HEK293T (cell line): ENCODE results near the gene CARD11.

ENCODE experiments used
- CTCF ChIA-PET: fragments of 350-600 bp; formaldehyde crosslinking; extraction: SDS; loops from one replicate; lab custom pipeline; 2021; ENCODE audit warnings: antibody characterized with exemption, inconsistent platforms; lab: Yijun Ruan, JAX
- POLR2A ChIA-PET: fragments of 350-600 bp; formaldehyde crosslinking; extraction: SDS; loops from one replicate; lab custom pipeline; 2020; ENCODE audit warnings: antibody characterized with exemption, inconsistent platforms; lab: Yijun Ruan, JAX
- DNase-seq: peaks from one replicate; pipeline ENCODE4 v3.0.0; 2012; ENCODE audit warnings: mixed read lengths; ENCODE audit errors: extremely low spot score
- ARNT ChIP-seq: fragments of 450-650 bp; IDR thresholded peaks from 2 replicates; pipeline ENCODE4 v1.6.1; 2017; ENCODE audit warnings: mild to moderate bottlenecking
- BHLHE40 ChIP-seq: fragments of 450-650 bp; IDR thresholded peaks from 2 replicates; pipeline ENCODE4 v1.6.1; 2016; ENCODE audit warnings: mild to moderate bottlenecking, moderate library complexity, borderline replicate concordance
- CTBP1 ChIP-seq: fragments of 450-650 bp; IDR thresholded peaks from 2 replicates; pipeline ENCODE4 v1.6.1; 2016; ENCODE audit warnings: borderline replicate concordance
- ELF4 ChIP-seq: fragments of 450-650 bp; IDR thresholded peaks from 2 replicates; pipeline ENCODE4 v1.6.1; 2017; ENCODE audit warnings: antibody characterized with exemption
- FOXA1 ChIP-seq: fragments of 450-650 bp; IDR thresholded peaks from 2 replicates; pipeline ENCODE4 v1.6.1; 2016; ENCODE audit warnings: mild to moderate bottlenecking
- FOXK2 ChIP-seq: fragments of 450-650 bp; IDR thresholded peaks from 2 replicates; pipeline ENCODE4 v1.6.1; 2016; ENCODE audit warnings: mild to moderate bottlenecking
- FOXM1 ChIP-seq: fragments of 450-650 bp; IDR thresholded peaks from 2 replicates; pipeline ENCODE4 v1.6.1; 2017; ENCODE audit warnings: mild to moderate bottlenecking, borderline replicate concordance
- HDGF ChIP-seq: fragments of 450-650 bp; IDR thresholded peaks from 2 replicates; pipeline ENCODE4 v1.6.1; 2017; ENCODE audit warnings: antibody characterized with exemption, borderline replicate concordance
- L3MBTL2 ChIP-seq: fragments of 450-650 bp; conservative IDR thresholded peaks from 2 replicates; pipeline ENCODE4 v1.6.1; 2016; ENCODE audit warnings: mild to moderate bottlenecking
- LEF1 ChIP-seq: fragments of 450-650 bp; IDR thresholded peaks from 2 replicates; pipeline ENCODE4 v1.6.1; 2017; ENCODE audit warnings: mild to moderate bottlenecking, borderline replicate concordance
- NFRKB ChIP-seq: fragments of 450-650 bp; IDR thresholded peaks from 2 replicates; pipeline ENCODE4 v1.6.1; 2016; ENCODE audit warnings: mild to moderate bottlenecking, moderate library complexity
- PKNOX1 ChIP-seq: fragments of 450-650 bp; IDR thresholded peaks from 2 replicates; pipeline ENCODE4 v1.6.1; 2016
- SP1 ChIP-seq: fragments of 450-650 bp; IDR thresholded peaks from 2 replicates; pipeline ENCODE4 v1.6.1; 2017
- SUZ12 ChIP-seq: fragments of 450-650 bp; IDR thresholded peaks from 2 replicates; pipeline ENCODE4 v1.6.1; 2016; ENCODE audit warnings: mild to moderate bottlenecking
- TARDBP ChIP-seq: fragments of 450-650 bp; IDR thresholded peaks from 2 replicates; pipeline ENCODE4 v1.6.1; 2016
- ZNF384 ChIP-seq: fragments of 450-650 bp; IDR thresholded peaks from 2 replicates; pipeline ENCODE4 v1.6.1; 2016

The CARD11 gene

GRCh38 chr7:2938514-2939192, 105.0 kb downstream of the CARD11 start:
- POLR2A ChIA-PET, result no interaction called here
- CTCF ChIA-PET, result no interaction called here
- DNase-seq, result no peak
- TF ChIP-seq FOXK2 (no peak), ARNT (no peak), CTBP1 (no peak), NFRKB (no peak), FOXA1 (no peak)

GRCh38 chr7:2937701-2938513, 105.8 kb downstream of the CARD11 start:
- ChIA-PET CTCF (no interaction called here), POLR2A (no interaction called here)
- DNase-seq, result no peak
- TF ChIP-seq LEF1 (no peak), ZNF384 (no peak), TARDBP (no peak)

- TF ChIP-seq TARDBP (no peak), NFRKB (no peak), ELF4 (no peak), ARNT (no peak), L3MBTL2 (no peak), FOXM1 (no peak)
Observed at GRCh38 chr7:2936891-2937580, 106.6 kb downstream of the CARD11 start.

GRCh38 chr7:2936301-2936700, 107.4 kb downstream of the CARD11 start:
- POLR2A ChIA-PET, result no interaction called here
- CTCF ChIA-PET, result no interaction called here
- TF ChIP-seq BHLHE40 (no peak), HDGF (no peak), PKNOX1 (no peak), FOXM1 (no peak), SUZ12 (no peak), CTBP1 (no peak), FOXK2 (no peak)
- DNase-seq, result no peak

More at GRCh38 chr7:2936891-2937580, 106.6 kb downstream of the CARD11 start:
- ChIA-PET CTCF (no interaction called here), POLR2A (no interaction called here)
- DNase-seq, result no peak

GRCh38 chr7:2934984-2935740, 108.5 kb downstream of the CARD11 start:
- no peak for DNase-seq

GRCh38 chr7:2934211-2934731, 109.4 kb downstream of the CARD11 start:
- ChIA-PET POLR2A (no interaction called here), CTCF (interaction anchor here (1.3 kb wide), 1 partner anchor 13 kb away, joined by 3 read pairs; no protein-coding TSS in a partner anchor)
- no peak for DNase-seq
- TF ChIP-seq ZNF384 (no peak), NFRKB (no peak), ELF4 (no peak), ARNT (no peak), TARDBP (no peak), FOXM1 (no peak), BHLHE40 (no peak), LEF1 (no peak), L3MBTL2 (no peak), FOXA1 (no peak)

More at GRCh38 chr7:2934984-2935740, 108.5 kb downstream of the CARD11 start:
- ChIA-PET CTCF (interaction anchor here (1.3 kb wide), 1 partner anchor 13 kb away, joined by 3 read pairs; no protein-coding TSS in a partner anchor), POLR2A (no interaction called here)
- TF ChIP-seq PKNOX1 (no peak), FOXA1 (no peak), ZNF384 (no peak), LEF1 (no peak), SUZ12 (no peak), SP1 (no peak)
